ENCODE results near the gene EYS. TPM values are rescaled to one million over a fixed set of nuclear protein-coding genes. Genes with fewer than 3 reads are reported as not detected.

EYS gene
- total and polyA plus RNA-seq, 2 donors from 2014 or later: not detected

GRCh38 chr6:63745784-63746183, 1961.2 kb downstream of the EYS start:
- FAIRE-seq: no peak
- intact Hi-C loops (cut with DNase I): no loop called here

GRCh38 chr6:63744810-63745209, 1962.2 kb downstream of the EYS start:
- DNase-seq (no peak), FAIRE-seq (no peak)
- no peaks in the 10 kb centered on the region for H3K9me3 ChIP-seq (ENCODE audit: control insufficient read depth in 2 of 3, insufficient read depth in 1 of 3, low read length in 3 of 3)
- no peaks in the 10 kb centered on the region for H3K4me1 ChIP-seq (ENCODE audit: control insufficient read depth in 2 of 3, insufficient read depth in 2 of 3, low read depth in 1 of 3, low read length in 3 of 3)
- TF ChIP-seq CTCF (IDR thresholded peaks at IDR 0.05; ENCODE audit: borderline replicate concordance, extremely low read depth, insufficient read depth): no peak
- no peak overlapping the region for H3K27ac ChIP-seq (ENCODE audit: low read depth in 2 of 2, low read length in 2 of 2)
- H3K36me3 ChIP-seq (ENCODE audit: control insufficient read depth in 2 of 3, insufficient read depth in 3 of 3, low read length in 3 of 3): no peaks in the 10 kb centered on the region
- intact Hi-C loops (cut with DNase I): no loop called here
- no peaks in the 10 kb centered on the region for H3K27me3 ChIP-seq (ENCODE audit: control insufficient read depth, insufficient read depth, low read length)
- no peak overlapping the region for H3K4me3 ChIP-seq (ENCODE audit: low read length in 3 of 3)
- H3K9ac ChIP-seq (ENCODE audit: low read length in 3 of 3): no peak overlapping the region

More at GRCh38 chr6:63745784-63746183, 1961.2 kb downstream of the EYS start:
- Histone ChIP-seq H3K4me1 (ENCODE audit: control insufficient read depth in 2 of 3, insufficient read depth in 2 of 3, low read depth in 1 of 3, low read length in 3 of 3) (no peaks in the 10 kb centered on the region), H3K9ac (ENCODE audit: low read length in 3 of 3) (no peak overlapping the region), H3K27ac (ENCODE audit: low read depth in 2 of 2, low read length in 2 of 2) (no peak overlapping the region), H3K27me3 (ENCODE audit: control insufficient read depth, insufficient read depth, low read length) (no peaks in the 10 kb centered on the region), H3K4me3 (ENCODE audit: low read length in 3 of 3) (no peak overlapping the region), H3K36me3 (ENCODE audit: control insufficient read depth in 2 of 3, insufficient read depth in 3 of 3, low read length in 3 of 3) (no peaks in the 10 kb centered on the region), H3K9me3 (ENCODE audit: control insufficient read depth in 2 of 3, insufficient read depth in 1 of 3, low read length in 3 of 3) (no peaks in the 10 kb centered on the region)
- DNase-seq: no peak
- no peak for TF ChIP-seq CTCF (IDR thresholded peaks at IDR 0.05; ENCODE audit: borderline replicate concordance, extremely low read depth, insufficient read depth)

GRCh38 chr6:63743691-63744090, 1963.3 kb downstream of the EYS start:
- H3K27me3 ChIP-seq (ENCODE audit: control insufficient read depth, insufficient read depth, low read length): no peaks in the 10 kb centered on the region
- TF ChIP-seq CTCF (IDR thresholded peaks at IDR 0.05; ENCODE audit: borderline replicate concordance, extremely low read depth, insufficient read depth): no peak
- H3K27ac ChIP-seq (ENCODE audit: low read depth in 2 of 2, low read length in 2 of 2): no peak overlapping the region
- DNase-seq (no peak), FAIRE-seq (no peak)
- intact Hi-C loops (cut with DNase I): no loop called here
- no peaks in the 10 kb centered on the region for H3K36me3 ChIP-seq (ENCODE audit: control insufficient read depth in 2 of 3, insufficient read depth in 3 of 3, low read length in 3 of 3)
- no peaks in the 10 kb centered on the region for H3K4me1 ChIP-seq (ENCODE audit: control insufficient read depth in 2 of 3, insufficient read depth in 2 of 3, low read depth in 1 of 3, low read length in 3 of 3)
- H3K4me3 ChIP-seq (ENCODE audit: low read length in 3 of 3): no peak overlapping the region
- H3K9me3 ChIP-seq (ENCODE audit: control insufficient read depth in 2 of 3, insufficient read depth in 1 of 3, low read length in 3 of 3): no peaks in the 10 kb centered on the region
- H3K9ac ChIP-seq (ENCODE audit: low read length in 3 of 3): no peak overlapping the region

GRCh38 chr6:63742060-63742459, 1965.0 kb downstream of the EYS start:
- FAIRE-seq (no peak), DNase-seq (no peak)
- TF ChIP-seq CTCF (IDR thresholded peaks at IDR 0.05; ENCODE audit: borderline replicate concordance, extremely low read depth, insufficient read depth): no peak
- intact Hi-C loops (cut with DNase I): no loop called here
- no peaks in the 10 kb centered on the region for H3K9me3 ChIP-seq (ENCODE audit: control insufficient read depth in 2 of 3, insufficient read depth in 1 of 3, low read length in 3 of 3)
- no peaks in the 10 kb centered on the region for H3K36me3 ChIP-seq (ENCODE audit: control insufficient read depth in 2 of 3, insufficient read depth in 3 of 3, low read length in 3 of 3)
- no peaks in the 10 kb centered on the region for H3K4me1 ChIP-seq (ENCODE audit: control insufficient read depth in 2 of 3, insufficient read depth in 2 of 3, low read depth in 1 of 3, low read length in 3 of 3)
- H3K4me3 ChIP-seq (ENCODE audit: low read length in 3 of 3): no peak overlapping the region
- no peaks in the 10 kb centered on the region for H3K27me3 ChIP-seq (ENCODE audit: control insufficient read depth, insufficient read depth, low read length)
- H3K27ac ChIP-seq (ENCODE audit: low read depth in 2 of 2, low read length in 2 of 2): no peak overlapping the region
- no peak overlapping the region for H3K9ac ChIP-seq (ENCODE audit: low read length in 3 of 3)

Data from kidney (tissue), 14 donors.